Prostate gland (tissue), 2 donors: ENCODE measurements around the gene NR2C1. TPM values are rescaled to one million over a fixed set of nuclear protein-coding genes. Genes with fewer than 3 reads are reported as not detected.

Source experiments
- DNase-seq: peaks from one replicate; pipeline ENCODE4 v3.0.0-alpha.2; 2019; ENCODE audit warnings: low spot score
- H3K27ac ChIP-seq, 2 donors: fragments of 200-600 bp; sonication (generic); 2 replicates each; pipeline ENCODE4 v1.5.1; 2017 to 2019
- H3K27me3 ChIP-seq: fragments of 200-600 bp; sonication (generic); replicated peaks from 2 replicates; pipeline ENCODE4 v1.5.1; 2019; ENCODE audit not compliant: insufficient read depth
- H3K36me3 ChIP-seq, 2 donors: fragments of 200-600 bp; sonication (generic); 1 replicate in 1 of 2; 2 replicates in 1 of 2; pipeline versions ENCODE4 v1.5.1 to v1.8.1; 2017 to 2019
- H3K4me1 ChIP-seq: fragments of 200-600 bp; sonication (generic); replicated peaks from 2 replicates; pipeline ENCODE4 v1.5.1; 2019
- H3K4me3 ChIP-seq, 2 donors: fragments of 200-600 bp; sonication (generic); 2 replicates each; pipeline ENCODE4 v1.5.1; 2017 to 2019
- H3K9me3 ChIP-seq: fragments of 200-600 bp; sonication (generic); 2 replicates; pipeline ENCODE4 v1.5.1; 2017
- POLR2A ChIP-seq: fragments of 450-650 bp; IDR thresholded peaks from one replicate; pipeline ENCODE4 v1.6.1; 2016; ENCODE audit warnings: antibody characterized with exemption, mild to moderate bottlenecking
- POLR2AphosphoS5 ChIP-seq: sonication (generic); formaldehyde crosslinking; IDR thresholded peaks from one replicate; pipeline ENCODE4 v1.6.1; 2017; ENCODE audit warnings: antibody characterized with exemption
- WGBS: methylation state at CpG from one replicate; pipeline ENCODE4 v1.1.5; 2018; 5-methylcytosine and 5-hydroxymethylcytosine counted together
- intact Hi-C: fragments of 100-400 bp; cut with DNase I; formaldehyde crosslinking; loops from one replicate; pipeline ENCODE4 v1.14.2; 2022
- total RNA-seq, 2 donors: library from RNA; depleted of rRNA; stranded (reverse); fragments of >200 nt; gene quantifications; one replicate each; pipeline ENCODE4 v1.1.0, GENCODE V29; 2016
- TF ChIP-seq, protein P1 (sequence below), 4 experiments: fragments of 200-600 bp in 2 of 4; fragments of 450-650 bp in 2 of 4; sonication (generic) in 2 of 4; IDR thresholded peaks; 1 replicate in 3 of 4; 2 replicates in 1 of 4; pipeline ENCODE4 v1.5.1; 2016 to 2019; ENCODE audit warnings: antibody characterized with exemption in 4 of 4, mild to moderate bottlenecking in 2 of 4, moderate library complexity in 2 of 4

The NR2C1 gene
- total RNA-seq, 2 donors from 2014 or later, result 18.7 to 54.0 TPM

DNA sequence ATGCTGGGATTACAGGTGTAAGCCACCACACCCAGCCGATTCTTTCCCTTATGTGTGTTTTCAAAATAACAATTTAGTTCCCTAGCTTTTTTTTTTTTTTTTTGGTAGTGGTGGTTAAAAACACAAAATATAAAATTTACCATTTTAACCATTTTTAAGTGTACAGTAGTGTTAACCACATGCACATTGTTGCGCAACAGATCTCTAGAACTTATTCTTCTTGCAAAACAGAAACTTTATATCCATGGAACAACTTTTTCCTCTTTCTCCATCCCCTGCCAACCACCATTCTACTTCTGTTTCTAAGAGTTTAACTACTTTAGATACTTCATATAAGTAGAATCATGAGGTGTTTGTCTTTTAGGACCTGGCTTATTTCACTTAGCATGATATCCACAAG is 68.8 kb downstream of the NR2C1 start:
- Histone ChIP-seq H3K36me3 (no peaks in the 10 kb centered on the region), H3K9me3 (no peaks in the 10 kb centered on the region), H3K4me3 (no peak overlapping the region), H3K27me3 (no peaks in the 10 kb centered on the region), H3K27ac (no peak overlapping the region), H3K4me1 (no peaks in the 10 kb centered on the region)
- TF ChIP-seq POLR2A (no peak), POLR2AphosphoS5 (no peak)
- TF ChIP-seq, protein P1, sequence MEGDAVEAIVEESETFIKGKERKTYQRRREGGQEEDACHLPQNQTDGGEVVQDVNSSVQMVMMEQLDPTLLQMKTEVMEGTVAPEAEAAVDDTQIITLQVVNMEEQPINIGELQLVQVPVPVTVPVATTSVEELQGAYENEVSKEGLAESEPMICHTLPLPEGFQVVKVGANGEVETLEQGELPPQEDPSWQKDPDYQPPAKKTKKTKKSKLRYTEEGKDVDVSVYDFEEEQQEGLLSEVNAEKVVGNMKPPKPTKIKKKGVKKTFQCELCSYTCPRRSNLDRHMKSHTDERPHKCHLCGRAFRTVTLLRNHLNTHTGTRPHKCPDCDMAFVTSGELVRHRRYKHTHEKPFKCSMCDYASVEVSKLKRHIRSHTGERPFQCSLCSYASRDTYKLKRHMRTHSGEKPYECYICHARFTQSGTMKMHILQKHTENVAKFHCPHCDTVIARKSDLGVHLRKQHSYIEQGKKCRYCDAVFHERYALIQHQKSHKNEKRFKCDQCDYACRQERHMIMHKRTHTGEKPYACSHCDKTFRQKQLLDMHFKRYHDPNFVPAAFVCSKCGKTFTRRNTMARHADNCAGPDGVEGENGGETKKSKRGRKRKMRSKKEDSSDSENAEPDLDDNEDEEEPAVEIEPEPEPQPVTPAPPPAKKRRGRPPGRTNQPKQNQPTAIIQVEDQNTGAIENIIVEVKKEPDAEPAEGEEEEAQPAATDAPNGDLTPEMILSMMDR (IDR thresholded peaks at IDR 0.05), result no peak
- WGBS, result 89% methylated on average over 2 of the region's 2 CpGs
- intact Hi-C loops, result no loop called here
- DNase-seq, result no peak

DNA sequence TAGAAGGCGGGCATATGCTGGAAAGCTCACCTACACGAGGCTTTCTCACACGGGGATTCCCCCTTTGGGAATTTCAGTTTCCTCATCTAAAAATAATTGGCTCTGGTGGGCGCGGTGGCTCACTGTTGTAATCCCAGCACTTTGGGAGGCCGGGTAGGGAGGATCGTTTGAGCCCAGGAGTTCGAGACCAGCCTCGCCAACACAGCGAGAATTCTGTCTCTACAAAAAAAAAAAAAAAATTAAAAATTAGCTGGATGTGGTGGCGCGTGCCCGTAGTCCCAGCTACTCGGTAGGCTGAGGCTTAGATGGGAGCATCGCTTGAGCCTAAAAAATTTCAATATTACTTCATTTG is 69.5 kb downstream of the NR2C1 start:
- intact Hi-C loops, result no loop called here

DNA sequence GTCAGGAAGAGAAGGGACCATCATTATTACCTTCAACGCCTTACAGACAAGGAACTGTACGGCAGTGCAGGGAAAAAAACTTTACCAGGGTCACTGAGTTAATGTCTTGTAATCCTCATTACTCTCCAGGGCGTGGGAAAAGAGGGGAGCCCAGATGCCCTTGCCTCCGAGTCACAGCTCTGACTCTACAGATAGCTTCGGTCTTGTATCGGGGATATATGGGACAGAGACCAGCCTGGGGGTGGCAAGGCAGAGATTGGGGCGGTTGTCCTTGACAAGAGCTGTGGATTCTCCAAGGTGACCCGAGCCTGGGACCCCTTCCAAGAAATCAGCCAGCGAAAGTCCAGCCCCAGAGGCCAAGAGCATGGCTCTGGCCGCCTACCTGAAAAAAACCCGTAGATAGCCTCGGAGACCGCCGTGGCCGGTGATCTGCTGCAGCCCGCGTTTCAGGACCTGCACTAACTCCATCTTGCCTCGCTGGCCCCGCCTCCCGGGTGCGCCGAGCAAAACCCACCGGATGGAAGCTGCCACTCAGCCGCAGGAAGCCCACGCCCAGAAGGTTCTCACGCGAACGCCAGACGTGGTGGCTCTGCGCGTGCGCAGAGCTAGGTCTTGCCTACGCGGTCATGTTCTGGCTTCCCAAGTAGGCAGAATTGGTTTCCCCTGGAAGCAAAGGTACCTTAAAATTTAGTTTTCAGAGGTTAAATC is 70.1 kb downstream of the NR2C1 start, which contains the start of gene NDUFA12:
TSS of gene NDUFA12 (minus strand) at position 485 of the 708 bp plus-strand sequence. CDS start at position 468, 17 bp downstream.
- WGBS, result 0% methylated on average over 34 of the region's 34 CpGs
- peak within 1 kb of the TSS; percentile 77 to 82 for H3K27ac ChIP-seq
- TF ChIP-seq POLR2A (peak; percentile 73), POLR2AphosphoS5 (peak; percentile 94)
- TF ChIP-seq, protein P1 (IDR thresholded peaks at IDR 0.05), result peak in 1 of 4 experiments; percentile 20
- no peaks in the 10 kb centered on the region for H3K36me3 ChIP-seq
- intact Hi-C loops, result no loop called here
- no peaks in the 10 kb centered on the region for H3K4me1 ChIP-seq
- peak; percentile 91 for DNase-seq
- no peaks in the 10 kb centered on the region for H3K9me3 ChIP-seq
- H3K27me3 ChIP-seq, result no peaks in the 10 kb centered on the region
- peak within 1 kb of the TSS; percentile 90 for H3K4me3 ChIP-seq

More for the DNA sequence above, 69.5 kb downstream of the NR2C1 start:
- TF ChIP-seq, protein P1 (IDR thresholded peaks at IDR 0.05), result no peak
- no peak for TF ChIP-seq POLR2AphosphoS5
- TF ChIP-seq POLR2A, result no peak
- Histone ChIP-seq H3K4me1 (no peaks in the 10 kb centered on the region), H3K4me3 (peak overlapping the region; percentile 90), H3K27ac (peak overlapping the region; percentile 77 to 82), H3K9me3 (no peaks in the 10 kb centered on the region), H3K36me3 (no peaks in the 10 kb centered on the region), H3K27me3 (no peaks in the 10 kb centered on the region)
- 74% methylated on average over 15 of the region's 15 CpGs for WGBS
- DNase-seq, result no peak

DNA sequence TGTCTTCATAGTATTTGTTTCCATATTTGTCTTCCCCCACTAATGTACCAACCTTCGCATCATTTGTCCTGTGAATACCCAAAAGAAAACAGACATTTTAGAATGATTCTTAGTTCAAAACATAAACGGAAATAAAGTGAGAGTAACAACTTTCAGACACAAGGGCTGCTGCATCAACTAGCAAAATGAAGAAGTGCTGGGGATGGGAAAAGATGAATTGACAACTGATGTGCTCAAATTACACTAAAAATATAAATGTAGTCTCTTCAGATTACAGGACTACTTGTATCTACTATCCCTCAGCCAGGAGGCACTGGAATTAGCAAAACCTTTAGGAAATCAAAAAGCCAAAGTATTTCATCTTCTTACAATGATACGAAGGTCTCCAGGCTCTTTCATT is 70.7 kb downstream of the NR2C1 start:
- intact Hi-C loops, result no loop called here
- Histone ChIP-seq H3K27ac (peak overlapping the region; percentile 77 to 82), H3K27me3 (no peaks in the 10 kb centered on the region), H3K9me3 (no peaks in the 10 kb centered on the region), H3K36me3 (no peaks in the 10 kb centered on the region), H3K4me3 (peak overlapping the region; percentile 90), H3K4me1 (no peaks in the 10 kb centered on the region)
- WGBS, result 24% methylated on average over 3 of the region's 3 CpGs
- no peak for DNase-seq
- TF ChIP-seq POLR2AphosphoS5 (no peak), POLR2A (no peak)
- TF ChIP-seq, protein P1 (IDR thresholded peaks at IDR 0.05), result no peak

DNA sequence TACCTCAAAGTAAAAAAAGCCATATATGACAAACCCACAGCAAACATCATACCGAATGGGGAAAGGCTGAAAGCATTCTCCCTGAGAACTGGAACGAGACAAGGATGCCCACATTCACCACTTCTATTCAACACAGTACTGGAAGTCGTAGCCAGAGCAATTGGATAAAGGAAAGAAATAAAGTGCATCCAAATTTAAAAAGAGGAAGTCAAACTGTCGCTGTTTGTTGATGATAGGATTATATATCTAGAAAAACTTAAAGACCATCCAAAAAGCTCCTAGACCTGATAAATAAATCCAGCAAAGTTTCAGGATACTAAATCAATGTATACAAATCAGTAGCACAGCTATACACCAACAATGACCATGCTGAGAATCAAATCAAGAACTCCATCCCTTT is 75.1 kb downstream of the NR2C1 start:
- Histone ChIP-seq H3K36me3 (no peaks in the 10 kb centered on the region), H3K27ac (no peak overlapping the region), H3K27me3 (no peaks in the 10 kb centered on the region), H3K4me3 (no peak overlapping the region), H3K4me1 (no peaks in the 10 kb centered on the region), H3K9me3 (no peaks in the 10 kb centered on the region)
- intact Hi-C loops, result no loop called here
- WGBS, result 80% methylated on average over 4 of the region's 4 CpGs
- TF ChIP-seq POLR2AphosphoS5, result no peak
- TF ChIP-seq POLR2A, result no peak
- TF ChIP-seq, protein P1 (IDR thresholded peaks at IDR 0.05), result no peak
- no peak for DNase-seq
